ENCODE data around the gene CCDC9B.
A peak's percentile ranks its signal among the peaks of the same experiment; 100 is the strongest.

DNA sequence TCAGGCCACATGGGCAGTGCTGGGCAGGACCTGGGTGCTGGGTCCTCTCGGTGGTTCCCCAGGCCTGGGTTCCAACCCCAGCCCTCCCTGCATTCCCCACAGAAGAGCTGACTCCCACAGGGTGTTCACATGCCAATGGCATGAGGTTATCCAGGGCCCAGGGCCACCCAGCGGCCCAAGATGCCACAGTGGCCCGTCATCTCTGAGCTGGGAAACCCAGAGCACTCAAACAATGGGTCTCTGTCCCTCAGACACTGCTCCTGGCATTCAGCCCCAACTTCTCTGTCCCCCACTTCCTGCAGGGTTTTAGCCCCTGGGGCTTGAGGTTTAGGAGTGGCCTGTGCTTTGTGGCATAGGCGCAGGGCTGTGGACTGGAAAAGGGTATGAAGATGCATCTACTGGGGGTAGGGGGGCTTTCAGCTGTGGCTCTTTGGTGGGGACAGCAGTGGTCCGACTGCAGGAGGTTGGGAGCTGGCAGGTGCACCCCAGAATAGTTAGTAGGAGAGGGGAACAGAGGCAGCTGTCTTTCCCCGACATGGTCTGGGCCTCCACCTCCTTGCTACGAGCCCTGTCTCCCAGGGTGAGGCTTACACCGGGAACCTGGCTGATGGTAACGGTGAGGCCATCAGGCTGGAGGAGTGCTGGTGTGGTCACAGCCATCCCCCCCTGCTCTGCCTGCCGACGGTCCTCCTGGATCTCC lies 1.7 kb downstream of the CCDC9B start:
- TF ChIP-seq, protein P1, sequence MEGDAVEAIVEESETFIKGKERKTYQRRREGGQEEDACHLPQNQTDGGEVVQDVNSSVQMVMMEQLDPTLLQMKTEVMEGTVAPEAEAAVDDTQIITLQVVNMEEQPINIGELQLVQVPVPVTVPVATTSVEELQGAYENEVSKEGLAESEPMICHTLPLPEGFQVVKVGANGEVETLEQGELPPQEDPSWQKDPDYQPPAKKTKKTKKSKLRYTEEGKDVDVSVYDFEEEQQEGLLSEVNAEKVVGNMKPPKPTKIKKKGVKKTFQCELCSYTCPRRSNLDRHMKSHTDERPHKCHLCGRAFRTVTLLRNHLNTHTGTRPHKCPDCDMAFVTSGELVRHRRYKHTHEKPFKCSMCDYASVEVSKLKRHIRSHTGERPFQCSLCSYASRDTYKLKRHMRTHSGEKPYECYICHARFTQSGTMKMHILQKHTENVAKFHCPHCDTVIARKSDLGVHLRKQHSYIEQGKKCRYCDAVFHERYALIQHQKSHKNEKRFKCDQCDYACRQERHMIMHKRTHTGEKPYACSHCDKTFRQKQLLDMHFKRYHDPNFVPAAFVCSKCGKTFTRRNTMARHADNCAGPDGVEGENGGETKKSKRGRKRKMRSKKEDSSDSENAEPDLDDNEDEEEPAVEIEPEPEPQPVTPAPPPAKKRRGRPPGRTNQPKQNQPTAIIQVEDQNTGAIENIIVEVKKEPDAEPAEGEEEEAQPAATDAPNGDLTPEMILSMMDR (IDR thresholded peaks at IDR 0.05): no peak
- peak; percentile 83 for TF ChIP-seq POLR2AphosphoS5 (IDR thresholded peaks at IDR 0.05)
- no peak for TF ChIP-seq EP300 (IDR thresholded peaks at IDR 0.05)
- peak in 1 of 2 donors; percentile 24 for TF ChIP-seq POLR2A (IDR thresholded peaks at IDR 0.05)

All from gastroesophageal sphincter (tissue), 3 donors.